ENCODE results near the gene KRTAP10-6.

The KRTAP10-6 gene

DNA sequence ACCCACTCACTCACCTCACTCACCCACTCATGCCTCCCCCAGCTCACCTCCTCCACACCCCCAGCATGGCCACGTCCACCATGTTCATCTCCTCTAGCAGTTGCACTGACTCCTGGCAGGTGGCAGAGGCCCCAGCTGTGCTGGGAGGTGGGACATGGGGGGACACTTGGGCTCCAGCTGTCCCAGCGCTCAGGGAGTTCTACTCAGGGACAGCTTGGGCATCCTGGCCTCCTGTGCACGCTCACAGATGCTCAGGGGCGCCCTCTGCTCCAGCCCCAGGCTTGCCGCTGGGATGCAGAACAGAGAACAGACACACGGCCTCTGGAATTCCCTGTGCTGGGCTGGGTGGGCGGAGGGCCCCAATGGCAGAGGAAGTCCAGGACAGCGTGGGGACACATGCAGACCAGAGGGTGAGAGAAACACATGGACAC is 24.8 kb upstream of the KRTAP10-6 start:
- no peak for DNase-seq (ENCODE audit: low read depth, low spot score)
- POLR2A ChIA-PET = no interaction called here
- no peak overlapping the region for H3K4me3 ChIP-seq (ENCODE audit: low read depth, low read length)
- TF ChIP-seq, protein P1, sequence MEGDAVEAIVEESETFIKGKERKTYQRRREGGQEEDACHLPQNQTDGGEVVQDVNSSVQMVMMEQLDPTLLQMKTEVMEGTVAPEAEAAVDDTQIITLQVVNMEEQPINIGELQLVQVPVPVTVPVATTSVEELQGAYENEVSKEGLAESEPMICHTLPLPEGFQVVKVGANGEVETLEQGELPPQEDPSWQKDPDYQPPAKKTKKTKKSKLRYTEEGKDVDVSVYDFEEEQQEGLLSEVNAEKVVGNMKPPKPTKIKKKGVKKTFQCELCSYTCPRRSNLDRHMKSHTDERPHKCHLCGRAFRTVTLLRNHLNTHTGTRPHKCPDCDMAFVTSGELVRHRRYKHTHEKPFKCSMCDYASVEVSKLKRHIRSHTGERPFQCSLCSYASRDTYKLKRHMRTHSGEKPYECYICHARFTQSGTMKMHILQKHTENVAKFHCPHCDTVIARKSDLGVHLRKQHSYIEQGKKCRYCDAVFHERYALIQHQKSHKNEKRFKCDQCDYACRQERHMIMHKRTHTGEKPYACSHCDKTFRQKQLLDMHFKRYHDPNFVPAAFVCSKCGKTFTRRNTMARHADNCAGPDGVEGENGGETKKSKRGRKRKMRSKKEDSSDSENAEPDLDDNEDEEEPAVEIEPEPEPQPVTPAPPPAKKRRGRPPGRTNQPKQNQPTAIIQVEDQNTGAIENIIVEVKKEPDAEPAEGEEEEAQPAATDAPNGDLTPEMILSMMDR (IDR thresholded peaks at IDR 0.05; ENCODE audit: insufficient read depth, low read length, missing control alignments) = no peak
- CTCF ChIA-PET = no interaction called here

DNA sequence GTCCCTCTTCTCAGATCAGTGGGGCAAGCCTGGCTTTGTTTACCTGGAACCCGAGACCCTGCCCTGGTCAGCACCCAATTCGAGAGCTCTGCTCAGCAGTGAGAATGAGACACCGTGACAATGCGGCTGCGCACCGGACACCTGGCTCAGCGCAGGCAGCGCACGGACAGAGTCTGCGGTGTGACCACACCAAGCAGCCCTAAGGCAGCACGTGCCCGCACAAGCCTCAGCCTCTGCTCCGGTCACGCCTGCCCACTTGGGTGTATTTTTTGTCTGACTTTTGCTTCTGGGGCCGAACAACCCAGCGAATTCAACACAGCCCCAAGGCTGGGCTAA is 24.3 kb upstream of the KRTAP10-6 start:
- POLR2A ChIA-PET = no interaction called here
- TF ChIP-seq, protein P1 (IDR thresholded peaks at IDR 0.05; ENCODE audit: insufficient read depth, low read length, missing control alignments) = no peak
- DNase-seq (ENCODE audit: low read depth, low spot score) = no peak
- CTCF ChIA-PET = no interaction called here
- H3K4me3 ChIP-seq (ENCODE audit: low read depth, low read length) = no peak overlapping the region

DNA sequence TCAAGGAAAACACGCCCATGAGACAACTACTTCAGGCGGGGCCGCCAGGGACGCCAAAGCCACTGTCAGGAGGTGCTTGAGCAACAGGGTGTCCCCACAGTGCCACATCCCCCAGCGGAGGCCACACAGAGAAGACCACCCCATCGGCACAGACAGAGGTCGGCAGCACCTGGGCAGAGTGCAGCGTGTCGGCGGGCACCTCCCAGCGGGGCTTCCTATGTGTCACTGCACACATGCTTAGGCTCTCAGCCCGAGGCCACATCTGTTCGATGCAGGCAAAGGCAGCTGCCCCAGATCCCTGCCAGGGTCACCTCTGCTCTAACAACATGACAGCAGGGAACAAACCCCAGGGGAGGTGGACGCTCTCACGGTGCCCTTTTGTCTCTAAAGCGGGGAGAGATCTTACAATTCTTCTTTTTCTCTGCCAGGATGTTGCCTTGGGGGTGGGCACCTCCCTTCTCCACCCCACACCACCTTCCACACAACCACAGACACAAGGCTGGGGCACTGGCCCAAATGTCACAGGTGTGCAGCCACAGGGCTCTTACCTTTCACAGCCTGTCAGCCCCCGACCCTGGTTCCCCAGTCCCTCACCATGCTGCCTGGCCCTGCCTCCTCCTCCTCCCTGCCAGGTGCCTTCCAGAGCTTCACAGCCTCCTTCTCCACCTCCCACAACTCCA is 23.7 kb upstream of the KRTAP10-6 start:
- POLR2A ChIA-PET = no interaction called here
- CTCF ChIA-PET = no interaction called here
- H3K4me3 ChIP-seq (ENCODE audit: low read depth, low read length) = no peak overlapping the region
- no peak for DNase-seq (ENCODE audit: low read depth, low spot score)
- TF ChIP-seq, protein P1 (IDR thresholded peaks at IDR 0.05; ENCODE audit: insufficient read depth, low read length, missing control alignments) = no peak

DNA sequence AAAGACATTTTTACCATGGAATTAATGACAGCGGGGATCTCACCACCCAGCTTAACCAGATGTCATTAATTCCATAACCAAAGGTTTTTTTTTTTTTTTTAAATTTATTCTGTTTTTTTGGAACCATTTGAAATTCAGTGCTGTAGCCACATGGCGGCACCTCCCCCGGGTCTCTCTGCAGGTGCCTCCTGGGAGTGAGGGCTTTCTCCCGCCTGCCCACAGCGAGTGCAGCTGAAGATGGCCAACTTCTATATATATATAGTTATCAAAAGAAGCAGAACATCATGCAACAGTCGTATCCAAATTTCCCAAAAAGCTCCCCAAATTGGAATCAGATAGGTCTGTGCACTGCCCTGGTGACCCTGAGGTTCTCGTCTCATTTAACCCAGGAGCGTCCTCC is 23.2 kb upstream of the KRTAP10-6 start:
- TF ChIP-seq, protein P1 (IDR thresholded peaks at IDR 0.05; ENCODE audit: insufficient read depth, low read length, missing control alignments) = no peak
- POLR2A ChIA-PET = no interaction called here
- DNase-seq (ENCODE audit: low read depth, low spot score) = no peak
- CTCF ChIA-PET = interaction anchor here (1.3 kb wide), 1 partner anchor 178 kb away, joined by 3 read pairs; no protein-coding TSS in a partner anchor
- H3K4me3 ChIP-seq (ENCODE audit: low read depth, low read length) = no peak overlapping the region

DNA sequence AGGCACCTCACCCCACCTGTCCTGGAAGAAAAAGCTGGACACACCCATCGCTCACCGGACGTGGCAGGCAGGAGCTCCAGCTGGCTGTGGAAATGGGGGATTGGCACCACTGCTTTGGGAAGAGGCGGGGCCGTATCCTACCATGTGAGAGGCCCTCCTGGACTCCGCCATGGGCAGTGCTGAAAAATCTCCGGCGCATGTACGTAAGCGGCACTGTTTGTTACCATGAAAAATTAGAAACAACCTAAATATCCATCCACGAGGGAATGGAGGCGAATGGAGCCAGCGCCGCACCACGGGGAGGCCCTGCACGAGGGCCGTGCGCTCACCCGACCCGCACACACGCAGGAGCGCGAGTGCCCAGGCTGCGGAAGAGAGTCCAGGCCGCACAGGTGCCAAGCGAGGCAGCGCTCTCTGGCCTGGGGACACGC is 22.7 kb upstream of the KRTAP10-6 start:
- no peak overlapping the region for H3K4me3 ChIP-seq (ENCODE audit: low read depth, low read length)
- CTCF ChIA-PET = interaction anchor here (1.3 kb wide), 1 partner anchor 178 kb away, joined by 3 read pairs; no protein-coding TSS in a partner anchor
- POLR2A ChIA-PET = no interaction called here
- TF ChIP-seq, protein P1 (IDR thresholded peaks at IDR 0.05; ENCODE audit: insufficient read depth, low read length, missing control alignments) = no peak
- DNase-seq (ENCODE audit: low read depth, low spot score) = no peak

DNA sequence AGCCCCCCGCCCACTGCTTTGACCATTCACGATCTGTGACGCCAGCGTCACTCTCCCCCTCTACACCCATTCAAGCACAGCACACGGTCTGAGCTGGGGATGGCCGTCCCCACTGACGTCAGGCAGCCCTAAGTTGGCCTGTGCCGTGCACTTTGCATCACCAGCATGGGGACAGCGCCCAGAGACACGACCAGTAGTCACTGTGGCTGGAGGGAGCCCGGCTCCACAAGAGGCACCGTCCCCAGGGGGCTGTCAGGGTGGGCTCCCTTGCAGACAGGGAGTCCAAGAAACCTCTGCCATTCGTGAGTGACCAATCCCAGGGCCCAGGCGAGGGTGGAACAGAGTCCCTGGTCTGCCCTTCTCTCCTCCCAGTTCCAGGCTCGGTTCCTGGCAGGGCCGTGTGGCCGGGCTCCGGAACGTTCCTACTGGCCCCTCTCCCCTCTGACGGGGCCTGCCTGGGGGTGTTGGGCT is 21.9 kb upstream of the KRTAP10-6 start:
- no peak for DNase-seq (ENCODE audit: low read depth, low spot score)
- ChIA-PET POLR2A (no interaction called here), CTCF (interaction anchor here (1.3 kb wide), 1 partner anchor 179 kb away, joined by 3 read pairs; no protein-coding TSS in a partner anchor)
- no peak overlapping the region for H3K4me3 ChIP-seq (ENCODE audit: low read depth, low read length)
- TF ChIP-seq, protein P1 (IDR thresholded peaks at IDR 0.05; ENCODE audit: insufficient read depth, low read length, missing control alignments) = no peak

Data from AG04449 (cell line).